Loucy (cell line): ENCODE data around the gene ZBED4.

ENCODE experiments used
- EZH2phosphoT487 ChIP-seq: fragments of 200-600 bp; IDR thresholded peaks from 2 replicates; pipeline ENCODE4 v1.6.1; 2018; ENCODE audit warnings: antibody characterized with exemption, mild to moderate bottlenecking, moderate library complexity, borderline replicate concordance
- TF ChIP-seq, protein P1 (sequence below): fragments of 200-600 bp; sonication (generic); conservative IDR thresholded peaks from 2 replicates; pipeline ENCODE4 v1.5.1; 2014; ENCODE audit warnings: mild to moderate bottlenecking, antibody characterized with exemption, low read length

- TF ChIP-seq, protein P1, sequence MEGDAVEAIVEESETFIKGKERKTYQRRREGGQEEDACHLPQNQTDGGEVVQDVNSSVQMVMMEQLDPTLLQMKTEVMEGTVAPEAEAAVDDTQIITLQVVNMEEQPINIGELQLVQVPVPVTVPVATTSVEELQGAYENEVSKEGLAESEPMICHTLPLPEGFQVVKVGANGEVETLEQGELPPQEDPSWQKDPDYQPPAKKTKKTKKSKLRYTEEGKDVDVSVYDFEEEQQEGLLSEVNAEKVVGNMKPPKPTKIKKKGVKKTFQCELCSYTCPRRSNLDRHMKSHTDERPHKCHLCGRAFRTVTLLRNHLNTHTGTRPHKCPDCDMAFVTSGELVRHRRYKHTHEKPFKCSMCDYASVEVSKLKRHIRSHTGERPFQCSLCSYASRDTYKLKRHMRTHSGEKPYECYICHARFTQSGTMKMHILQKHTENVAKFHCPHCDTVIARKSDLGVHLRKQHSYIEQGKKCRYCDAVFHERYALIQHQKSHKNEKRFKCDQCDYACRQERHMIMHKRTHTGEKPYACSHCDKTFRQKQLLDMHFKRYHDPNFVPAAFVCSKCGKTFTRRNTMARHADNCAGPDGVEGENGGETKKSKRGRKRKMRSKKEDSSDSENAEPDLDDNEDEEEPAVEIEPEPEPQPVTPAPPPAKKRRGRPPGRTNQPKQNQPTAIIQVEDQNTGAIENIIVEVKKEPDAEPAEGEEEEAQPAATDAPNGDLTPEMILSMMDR, result no peak
- TF ChIP-seq EZH2phosphoT487, result no peak
Measured at GRCh38 chr22:49913446-49913845, 59.8 kb downstream of the ZBED4 start.
